Urinary bladder (tissue), 4 donors: ENCODE data around the gene PKP4. TPM values are rescaled to one million over a fixed set of nuclear protein-coding genes. Genes with fewer than 3 reads are reported as not detected.

ENCODE experiments used
- DNase-seq: peaks from one replicate; pipeline ENCODE4 v3.0.0-alpha.2; 2015; ENCODE audit errors: extremely low spot score
- H3K27ac ChIP-seq: one replicate; pipeline ENCODE4 v1.5.1; 2013; ENCODE audit warnings: low read depth, mild to moderate bottlenecking, moderate library complexity
- H3K36me3 ChIP-seq: one replicate; pipeline ENCODE4 v1.6.1; 2013; ENCODE audit warnings: mild to moderate bottlenecking, moderate library complexity; ENCODE audit not compliant: insufficient read depth
- H3K4me1 ChIP-seq: one replicate; pipeline ENCODE4 v1.6.1; 2013; ENCODE audit warnings: mild to moderate bottlenecking, moderate library complexity; ENCODE audit not compliant: insufficient read depth
- H3K4me3 ChIP-seq: one replicate; pipeline ENCODE4 v1.5.1; 2013; ENCODE audit warnings: low read depth, low read length
- WGBS: extraction: QIAGEN DNeasy Blood & Tissue Kit; methylation state at CpG from one replicate; pipeline ENCODE4 v1.1.7; 2013; 5-methylcytosine and 5-hydroxymethylcytosine counted together
- polyA plus RNA-seq: library from polyadenylated mRNA; stranded (reverse); fragments of 200-250 nt; gene quantifications from one replicate; pipeline ENCODE4 v1.2.3, GENCODE V29; 2013
- total RNA-seq: library from RNA; depleted of rRNA; stranded (reverse); fragments of >200 nt; gene quantifications from one replicate; pipeline ENCODE4 v1.2.3, GENCODE V29; 2014
- donor health status: healthy with polysubstance abuse.
- donor health status: healthy.

The PKP4 gene
- total and polyA plus RNA-seq, 2 donors, result 23.7 to 83.4 TPM

DNA sequence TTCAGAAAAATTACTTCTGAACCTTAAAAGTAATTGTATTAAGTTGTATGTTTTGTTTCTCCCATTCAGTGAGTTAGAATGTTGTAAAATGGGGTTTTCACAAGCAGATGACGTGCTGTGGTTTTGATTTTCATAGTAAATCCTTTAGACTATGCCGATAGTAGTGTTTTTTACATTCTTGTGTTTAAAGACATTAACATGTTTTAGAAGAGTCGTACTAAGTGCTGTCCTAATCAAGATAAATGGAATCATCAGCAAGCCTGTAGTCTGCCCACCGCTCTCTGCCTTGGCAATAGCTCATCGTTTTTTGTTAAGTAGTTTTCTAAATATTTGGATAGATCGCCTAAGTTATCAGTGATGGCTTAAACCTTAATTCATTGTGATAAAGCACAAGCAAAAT is 21.5 kb downstream of the PKP4 start:
- 26% methylated on average over 6 of the region's 6 CpGs for WGBS
- Histone ChIP-seq H3K4me1 (peaks cover 3% of the 10 kb centered on the region), H3K27ac (no peak overlapping the region)

DNA sequence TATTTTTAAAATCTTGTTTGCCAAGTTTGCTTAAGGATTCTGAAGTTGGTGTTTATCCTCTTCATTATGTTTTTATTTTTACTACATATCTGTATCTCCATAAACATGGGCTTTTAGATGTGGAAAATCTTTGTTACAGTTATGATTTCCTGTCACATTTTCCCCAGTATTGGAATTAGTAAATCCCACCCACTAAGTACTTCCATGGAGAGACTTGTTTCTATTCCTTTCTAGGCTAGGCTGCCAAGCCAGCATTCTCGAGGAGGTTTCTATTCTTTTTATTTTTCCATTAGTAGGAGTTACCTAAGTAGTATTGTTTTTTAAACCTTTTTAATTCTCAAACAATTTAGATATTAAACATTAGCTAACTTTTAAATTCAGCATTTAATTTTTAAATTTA is 22.1 kb downstream of the PKP4 start:
- Histone ChIP-seq H3K36me3 (no peaks in the 10 kb centered on the region), H3K27ac (no peak overlapping the region), H3K4me3 (no peak overlapping the region), H3K4me1 (peaks cover 3% of the 10 kb centered on the region)
- no peak for DNase-seq
- 19% methylated on average over 1 of the region's 1 CpG for WGBS

More for the DNA sequence above, 21.5 kb downstream of the PKP4 start:
- Histone ChIP-seq H3K36me3 (no peaks in the 10 kb centered on the region), H3K4me3 (no peak overlapping the region)
- no peak for DNase-seq

DNA sequence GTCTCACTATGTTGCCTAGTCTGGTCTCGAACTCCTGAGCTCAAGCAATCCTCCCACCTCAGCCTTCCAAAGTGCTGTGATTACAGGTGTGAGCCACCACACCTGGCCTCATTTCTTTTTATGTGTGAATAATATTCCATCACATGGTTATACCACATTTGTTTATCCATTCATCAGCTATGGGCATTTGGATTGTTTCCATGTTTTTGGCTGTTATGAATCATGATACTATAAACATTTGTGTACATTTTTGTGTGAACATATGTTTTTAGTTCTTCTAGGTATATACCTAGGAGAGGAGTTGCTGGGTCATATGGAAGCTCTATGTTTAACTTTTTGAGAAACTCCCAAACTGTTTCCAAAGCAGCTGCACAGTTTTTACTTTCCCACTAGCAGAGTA is 24.4 kb downstream of the PKP4 start:
- no peaks in the 10 kb centered on the region for H3K36me3 ChIP-seq

DNA sequence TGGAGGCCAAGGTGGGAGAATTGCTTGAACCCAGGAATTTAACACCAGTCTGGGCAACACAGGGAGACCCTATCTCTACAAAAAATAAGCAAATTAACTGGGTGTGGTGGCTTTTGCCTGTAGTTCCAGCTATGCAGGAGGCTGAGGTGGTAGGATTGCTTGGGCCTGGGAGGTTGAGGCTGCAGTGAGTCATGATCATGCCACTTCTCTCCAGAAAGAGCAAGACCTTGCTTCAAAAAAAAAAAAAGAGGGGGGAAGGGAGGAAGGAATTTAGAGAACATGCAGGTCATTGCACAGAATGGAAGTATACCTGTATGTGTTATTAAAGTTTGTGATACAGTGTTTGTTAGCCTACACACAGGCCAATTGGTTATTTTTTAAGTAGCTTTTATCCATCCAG is 25.8 kb downstream of the PKP4 start:
- H3K4me3 ChIP-seq, result no peak overlapping the region
- H3K36me3 ChIP-seq, result no peaks in the 10 kb centered on the region
- no peak for DNase-seq
- H3K27ac ChIP-seq, result no peak overlapping the region
- peaks cover 3% of the 10 kb centered on the region for H3K4me1 ChIP-seq

More for the DNA sequence above, 24.4 kb downstream of the PKP4 start:
- no peak for DNase-seq
- WGBS, result 99% methylated on average over 1 of the region's 1 CpG
- Histone ChIP-seq H3K4me1 (peaks cover 3% of the 10 kb centered on the region), H3K27ac (no peak overlapping the region), H3K4me3 (no peak overlapping the region)

DNA sequence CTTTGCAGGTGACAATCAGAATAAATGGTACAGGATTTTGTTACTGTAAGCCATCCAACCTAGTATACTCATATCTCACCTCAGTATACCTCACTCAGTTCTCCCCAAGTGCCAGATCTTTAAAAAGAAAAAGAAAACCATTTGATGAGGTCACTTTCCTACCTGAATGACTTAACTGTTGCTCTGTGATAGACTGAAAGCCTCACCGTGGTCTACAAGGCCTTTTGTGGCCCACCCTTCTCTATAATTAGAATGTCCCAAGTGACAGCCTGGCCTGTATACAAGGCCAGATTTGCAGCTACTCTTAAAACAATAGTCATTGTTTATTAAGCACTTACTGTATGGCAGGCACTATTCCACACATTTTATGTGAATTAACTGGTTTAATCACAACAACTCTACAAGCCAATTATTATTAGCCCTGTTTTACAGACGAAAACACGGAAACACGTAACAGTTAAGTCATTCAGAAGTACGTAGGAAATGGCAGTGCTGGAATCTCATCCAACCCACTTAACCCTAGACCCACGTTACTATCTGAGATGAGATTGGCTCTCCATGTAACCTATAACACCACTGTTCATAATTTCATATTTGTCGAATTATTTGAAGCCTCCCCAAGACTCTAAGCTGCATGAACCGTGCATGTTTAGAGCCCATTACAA is 28.3 kb downstream of the PKP4 start:
- Histone ChIP-seq H3K4me1 (no peaks in the 10 kb centered on the region), H3K4me3 (no peak overlapping the region), H3K36me3 (no peaks in the 10 kb centered on the region), H3K27ac (no peak overlapping the region)
- DNase-seq, result no peak
- WGBS, result 79% methylated on average over 8 of the region's 8 CpGs

DNA sequence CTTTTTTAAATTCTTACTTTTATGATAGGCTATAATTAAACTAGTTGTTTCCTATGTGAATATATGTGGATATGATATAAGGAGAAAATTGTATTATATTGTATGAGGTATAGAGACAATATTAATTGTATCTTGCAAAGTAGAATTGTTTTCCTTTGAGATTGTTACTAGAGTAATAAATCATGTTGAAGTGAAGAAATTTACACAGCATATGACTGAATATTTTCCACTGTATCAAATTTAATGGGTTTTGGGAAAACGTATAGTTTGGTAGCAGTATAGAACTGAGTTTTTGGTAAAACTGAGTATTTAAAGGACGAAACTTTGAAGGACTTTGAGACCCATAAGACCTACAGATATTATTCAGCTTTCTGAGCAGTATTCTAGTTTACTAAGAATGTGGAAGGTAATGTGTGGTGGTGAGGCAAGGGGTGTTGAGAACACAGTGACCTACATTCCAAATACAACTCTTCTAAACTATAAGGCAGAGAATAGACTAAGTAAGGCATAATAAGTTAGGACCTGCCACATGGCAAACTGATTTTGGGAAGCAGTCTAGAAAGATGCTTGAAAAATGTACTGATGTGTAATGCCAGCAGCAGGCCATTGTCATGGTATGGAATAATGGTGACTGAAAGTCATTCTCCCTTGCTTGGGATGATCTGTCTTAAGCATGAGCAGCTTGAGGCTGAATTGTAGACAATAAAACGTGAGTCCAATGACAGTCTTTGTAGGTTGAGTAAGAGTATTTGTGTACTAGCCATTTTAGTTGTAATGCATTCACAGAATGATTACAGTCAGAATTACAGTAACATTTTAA is 29.6 kb downstream of the PKP4 start:
- H3K4me1 ChIP-seq, result no peaks in the 10 kb centered on the region
- no peak for DNase-seq
- H3K4me3 ChIP-seq, result no peak overlapping the region
- 68% methylated on average over 3 of the region's 3 CpGs for WGBS
- H3K27ac ChIP-seq, result no peak overlapping the region
- H3K36me3 ChIP-seq, result no peaks in the 10 kb centered on the region

DNA sequence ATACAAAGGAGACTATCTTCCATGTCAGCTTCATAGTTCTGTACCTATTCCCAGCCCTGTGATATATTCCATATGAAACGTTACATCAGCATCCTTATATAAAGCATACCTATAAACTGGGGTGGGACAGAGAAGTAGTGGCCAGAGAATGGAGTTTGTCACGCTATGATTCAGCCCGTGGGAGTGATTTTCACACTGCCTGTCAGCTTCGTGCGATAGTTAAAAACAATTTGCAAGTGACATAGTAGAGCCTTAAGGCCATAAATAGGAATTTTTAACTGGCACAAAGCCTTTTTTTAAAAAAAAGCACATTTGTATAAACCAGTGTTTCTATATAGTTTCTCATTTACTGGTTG is 30.2 kb downstream of the PKP4 start:
- no peaks in the 10 kb centered on the region for H3K4me1 ChIP-seq
- no peaks in the 10 kb centered on the region for H3K36me3 ChIP-seq
- H3K27ac ChIP-seq, result no peak overlapping the region
- 60% methylated on average over 5 of the region's 5 CpGs for WGBS
- no peak for DNase-seq
- no peak overlapping the region for H3K4me3 ChIP-seq

DNA sequence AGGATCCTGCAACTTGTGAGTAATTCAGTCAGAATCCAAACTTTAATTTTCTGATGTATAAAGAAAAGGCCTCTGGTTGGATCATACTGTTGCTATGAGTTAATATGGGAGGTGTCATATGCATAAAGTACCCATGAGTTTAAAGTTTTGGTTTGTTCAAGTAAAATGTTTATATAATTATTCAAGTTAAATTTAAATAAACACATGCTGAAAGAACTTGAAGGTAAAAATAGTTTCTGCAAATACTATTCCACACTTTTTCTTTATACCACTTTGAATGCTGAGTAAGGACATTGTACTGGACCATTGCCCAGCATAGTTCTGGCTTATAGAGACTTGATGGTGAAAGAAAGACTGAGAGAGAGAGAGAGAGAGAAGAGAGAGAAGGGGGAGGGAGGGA is 30.7 kb downstream of the PKP4 start:
- no peaks in the 10 kb centered on the region for H3K4me1 ChIP-seq
- no peak overlapping the region for H3K27ac ChIP-seq

DNA sequence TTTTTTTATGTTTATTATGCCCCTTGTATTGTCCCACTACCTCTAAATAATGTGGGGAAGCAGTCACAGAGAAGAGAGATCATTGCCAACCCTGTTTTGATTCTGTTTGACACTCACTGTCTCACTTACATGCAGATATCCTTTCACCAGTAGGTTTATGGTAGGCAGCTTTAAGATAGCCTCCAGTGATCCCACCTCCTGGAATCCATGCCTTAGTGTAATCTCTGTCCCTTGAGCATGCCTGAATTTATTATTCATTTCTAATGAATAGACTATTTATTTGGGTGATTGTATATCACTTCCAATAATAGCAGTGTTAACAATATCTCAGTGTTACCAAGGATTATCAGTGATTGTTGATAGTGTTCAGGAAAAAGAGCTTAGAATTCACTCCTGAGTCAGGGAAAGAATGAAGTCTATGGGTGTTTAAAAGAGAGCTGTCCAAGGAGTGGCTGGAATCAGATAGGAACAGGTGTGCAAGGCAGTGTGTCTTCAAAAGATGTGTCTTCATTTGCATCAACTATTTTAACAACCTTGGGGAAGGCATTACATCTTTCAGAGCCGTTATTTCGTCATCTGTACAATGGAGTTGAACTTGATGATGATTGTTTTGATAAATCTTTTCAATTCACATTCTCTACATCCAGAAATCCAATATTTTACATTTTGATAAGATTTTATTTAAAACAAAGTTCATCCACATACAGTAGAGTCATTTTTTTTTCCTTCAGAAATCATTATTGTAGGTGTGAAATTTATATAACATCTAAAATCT is 31.9 kb downstream of the PKP4 start:
- 75% methylated on average over 2 of the region's 2 CpGs for WGBS
- DNase-seq, result no peak
- Histone ChIP-seq H3K27ac (no peak overlapping the region), H3K4me3 (no peak overlapping the region), H3K4me1 (no peaks in the 10 kb centered on the region), H3K36me3 (no peaks in the 10 kb centered on the region)

More for the DNA sequence above, 30.7 kb downstream of the PKP4 start:
- DNase-seq, result no peak
- Histone ChIP-seq H3K4me3 (no peak overlapping the region), H3K36me3 (no peaks in the 10 kb centered on the region)

DNA sequence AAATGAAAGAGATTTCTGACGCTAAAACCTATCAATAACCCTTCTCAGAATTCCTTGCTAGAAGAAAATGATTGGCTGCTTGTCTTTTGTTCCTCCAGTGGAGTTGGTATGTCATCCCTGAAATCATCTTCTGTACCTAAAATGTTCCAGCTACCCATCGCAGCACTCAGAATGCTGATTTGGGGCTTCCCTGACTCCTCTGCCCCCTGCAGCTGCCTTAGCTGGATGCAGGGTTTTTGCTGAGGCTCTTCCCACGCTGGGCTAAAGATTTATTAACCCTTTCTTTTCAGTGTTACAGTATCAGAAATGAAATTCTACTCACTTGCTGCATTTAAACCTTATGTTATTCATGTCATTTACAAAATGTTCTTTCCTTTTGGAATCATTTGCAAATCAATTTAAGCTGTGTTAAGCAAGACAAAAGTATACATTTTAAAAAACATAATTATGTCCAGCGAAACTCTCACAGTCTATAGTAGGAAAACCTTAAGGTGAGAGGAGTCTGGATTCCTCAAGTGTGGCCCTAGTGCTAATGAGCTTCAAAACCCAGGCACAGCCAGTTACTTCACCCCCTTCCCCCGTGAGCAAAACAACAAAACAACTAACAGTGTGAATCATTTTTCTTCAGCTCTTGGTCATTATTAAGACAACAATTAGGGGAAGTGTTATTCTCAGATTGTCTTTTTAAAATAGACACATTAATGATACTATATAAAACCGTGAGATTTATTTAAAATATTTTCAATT is 32.8 kb downstream of the PKP4 start:
- DNase-seq, result no peak
- 60% methylated on average over 6 of the region's 6 CpGs for WGBS
- Histone ChIP-seq H3K4me1 (no peaks in the 10 kb centered on the region), H3K36me3 (no peaks in the 10 kb centered on the region), H3K4me3 (no peak overlapping the region), H3K27ac (no peak overlapping the region)

DNA sequence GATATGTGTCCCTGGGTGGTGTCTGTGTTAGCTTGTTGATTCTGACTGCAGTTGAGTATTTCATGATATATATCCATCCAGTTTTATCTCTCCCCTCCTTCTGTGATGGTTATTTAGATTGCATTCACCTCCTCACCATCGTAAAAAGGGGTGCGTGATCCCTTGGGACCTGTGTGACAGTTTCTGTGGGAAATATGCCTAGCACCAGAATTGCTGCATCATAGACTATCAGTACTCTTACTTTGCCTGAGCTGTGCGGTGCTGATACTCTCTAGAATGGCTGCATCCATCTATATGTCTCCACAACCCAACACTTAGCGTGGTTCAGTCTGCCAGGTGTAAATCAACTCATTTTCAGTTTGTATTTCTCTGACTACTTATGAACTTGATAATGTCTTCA is 34.3 kb downstream of the PKP4 start:
- no peak overlapping the region for H3K4me3 ChIP-seq
- no peaks in the 10 kb centered on the region for H3K36me3 ChIP-seq
- H3K4me1 ChIP-seq, result no peaks in the 10 kb centered on the region
- WGBS, result 89% methylated on average over 4 of the region's 4 CpGs
- no peak overlapping the region for H3K27ac ChIP-seq
- DNase-seq, result no peak

DNA sequence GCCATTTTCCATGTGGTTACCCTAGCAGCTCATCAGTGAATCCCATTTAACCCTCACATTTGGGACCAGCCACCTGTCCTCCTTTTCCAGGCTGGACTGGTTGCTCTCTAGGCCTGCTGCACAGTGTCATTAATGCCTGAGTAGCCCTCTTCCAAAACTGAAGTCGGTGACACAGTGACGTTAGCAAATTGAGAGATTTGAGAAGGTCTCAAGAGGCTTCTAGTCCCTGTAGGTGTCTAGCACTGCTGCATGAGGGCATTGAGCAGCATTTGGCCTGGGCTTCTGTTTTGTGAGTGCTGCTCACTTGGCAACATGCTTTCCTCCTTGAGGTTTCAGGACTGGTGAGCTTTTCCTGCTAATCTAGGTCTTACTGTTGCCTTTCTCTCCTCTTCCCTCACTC is 36.7 kb downstream of the PKP4 start:
- Histone ChIP-seq H3K36me3 (peaks cover 2% of the 10 kb centered on the region), H3K27ac (no peak overlapping the region), H3K4me1 (no peaks in the 10 kb centered on the region), H3K4me3 (no peak overlapping the region)
- DNase-seq, result no peak
- WGBS, result 59% methylated on average over 2 of the region's 2 CpGs

DNA sequence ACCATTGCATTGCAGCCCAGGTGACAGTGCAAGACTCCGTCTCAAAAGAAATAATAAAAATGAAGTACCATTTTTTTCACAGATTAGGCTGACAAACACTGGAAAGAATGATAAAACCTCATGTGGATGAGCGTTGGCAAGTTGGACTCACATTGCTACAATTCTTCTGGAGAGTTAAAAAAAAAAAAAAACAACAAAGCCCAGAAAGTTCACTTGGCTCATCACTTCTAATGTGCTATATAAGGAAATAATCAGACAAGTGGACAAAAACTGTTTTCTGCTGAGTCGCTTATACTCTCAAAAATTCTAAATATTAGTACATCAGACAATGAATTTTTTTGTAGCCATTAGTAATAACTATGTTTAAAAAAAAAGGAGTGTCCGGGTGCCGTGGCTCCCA is 38.4 kb downstream of the PKP4 start:
- H3K4me1 ChIP-seq, result no peaks in the 10 kb centered on the region
- DNase-seq, result no peak
- peaks cover 2% of the 10 kb centered on the region for H3K36me3 ChIP-seq
- 69% methylated on average over 5 of the region's 5 CpGs for WGBS
- no peak overlapping the region for H3K27ac ChIP-seq
- no peak overlapping the region for H3K4me3 ChIP-seq
